HG02943 (cell line): ENCODE measurements around the gene CA6.
"Not testable (repeated sequence)": the region's sequence is repeated elsewhere in the genome, so short reads cannot be mapped to it uniquely, and the experiment has no call there.

Source experiments
- ATAC-seq: cut with Tn5 transposase; IDR thresholded peaks from one replicate; pipeline ENCODE4 v1.9.1; 2021; ENCODE audit warnings: mild to moderate bottlenecking, low read depth, moderate library complexity; ENCODE audit not compliant: unreplicated experiment

CA6 gene

GRCh38 chr1:8968902-8969301, 23.2 kb downstream of the CA6 start:
- ATAC-seq = not testable (repeated sequence)

- no peak for ATAC-seq
These were observed 24.3 kb downstream of the CA6 start for GRCh38 chr1:8969937-8970336.

- no peak for ATAC-seq
These were observed 25.2 kb downstream of the CA6 start for GRCh38 chr1:8970870-8971337.

- ATAC-seq = no peak
These were observed 28.9 kb downstream of the CA6 start for GRCh38 chr1:8974551-8974950.

GRCh38 chr1:8976338-8976737, 30.7 kb downstream of the CA6 start:
- no peak for ATAC-seq

- no peak for ATAC-seq
These were observed 31.3 kb downstream of the CA6 start for GRCh38 chr1:8976896-8977450.

GRCh38 chr1:8980656-8981055, 35.0 kb downstream of the CA6 start:
- no peak for ATAC-seq

GRCh38 chr1:8981169-8981568, 35.5 kb downstream of the CA6 start:
- no peak for ATAC-seq

- ATAC-seq = no peak
These were observed 38.5 kb downstream of the CA6 start for GRCh38 chr1:8984203-8984602.

GRCh38 chr1:8984990-8985389, 39.3 kb downstream of the CA6 start:
- no peak for ATAC-seq

- no peak for ATAC-seq
These were observed 40.5 kb downstream of the CA6 start for GRCh38 chr1:8985915-8986813.

GRCh38 chr1:8986814-8987190, 41.1 kb downstream of the CA6 start:
- no peak for ATAC-seq

GRCh38 chr1:8987881-8988617, 42.4 kb downstream of the CA6 start:
- no peak for ATAC-seq

- no peak for ATAC-seq
These were observed 42.9 kb downstream of the CA6 start for GRCh38 chr1:8988618-8988967.

GRCh38 chr1:8989061-8989460, 43.4 kb downstream of the CA6 start:
- no peak for ATAC-seq

- no peak for ATAC-seq
These were observed 44.2 kb downstream of the CA6 start for GRCh38 chr1:8989821-8990220.

GRCh38 chr1:8992936-8993687, 47.4 kb downstream of the CA6 start:
- no peak for ATAC-seq

GRCh38 chr1:8993962-8994675, 48.5 kb downstream of the CA6 start:
- not testable (repeated sequence) for ATAC-seq

- not testable (repeated sequence) for ATAC-seq
These were observed 56.0 kb downstream of the CA6 start for GRCh38 chr1:9001534-9002214.

GRCh38 chr1:9002215-9002560, 56.5 kb downstream of the CA6 start:
- ATAC-seq = not testable (repeated sequence)
